ENCODE measurements around the gene POLR1H.

DNA sequence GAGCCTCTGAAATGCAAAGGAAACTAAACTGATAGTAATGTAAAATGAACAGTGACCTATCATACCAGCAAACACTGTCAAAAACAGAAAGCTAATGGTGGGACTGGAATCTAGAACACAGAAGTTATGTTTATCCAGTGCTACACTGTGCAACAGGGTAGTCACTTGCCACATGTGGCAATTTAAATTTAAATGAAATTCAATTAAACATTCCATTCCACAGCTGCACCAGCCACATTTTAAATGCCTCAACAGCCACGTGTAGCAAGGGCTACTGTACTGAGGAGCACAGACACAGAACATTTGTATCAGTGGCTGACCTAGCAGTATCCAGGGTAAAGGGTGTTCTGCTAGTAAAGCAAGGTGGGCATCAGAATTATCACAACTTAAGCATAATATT is 5.6 kb upstream of the POLR1H start:
- TF ChIP-seq, protein P1, sequence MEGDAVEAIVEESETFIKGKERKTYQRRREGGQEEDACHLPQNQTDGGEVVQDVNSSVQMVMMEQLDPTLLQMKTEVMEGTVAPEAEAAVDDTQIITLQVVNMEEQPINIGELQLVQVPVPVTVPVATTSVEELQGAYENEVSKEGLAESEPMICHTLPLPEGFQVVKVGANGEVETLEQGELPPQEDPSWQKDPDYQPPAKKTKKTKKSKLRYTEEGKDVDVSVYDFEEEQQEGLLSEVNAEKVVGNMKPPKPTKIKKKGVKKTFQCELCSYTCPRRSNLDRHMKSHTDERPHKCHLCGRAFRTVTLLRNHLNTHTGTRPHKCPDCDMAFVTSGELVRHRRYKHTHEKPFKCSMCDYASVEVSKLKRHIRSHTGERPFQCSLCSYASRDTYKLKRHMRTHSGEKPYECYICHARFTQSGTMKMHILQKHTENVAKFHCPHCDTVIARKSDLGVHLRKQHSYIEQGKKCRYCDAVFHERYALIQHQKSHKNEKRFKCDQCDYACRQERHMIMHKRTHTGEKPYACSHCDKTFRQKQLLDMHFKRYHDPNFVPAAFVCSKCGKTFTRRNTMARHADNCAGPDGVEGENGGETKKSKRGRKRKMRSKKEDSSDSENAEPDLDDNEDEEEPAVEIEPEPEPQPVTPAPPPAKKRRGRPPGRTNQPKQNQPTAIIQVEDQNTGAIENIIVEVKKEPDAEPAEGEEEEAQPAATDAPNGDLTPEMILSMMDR (IDR thresholded peaks at IDR 0.05), result no peak
- TF ChIP-seq POLR2A (IDR thresholded peaks at IDR 0.05) (no peak), POLR2AphosphoS5 (IDR thresholded peaks at IDR 0.05) (no peak), EP300 (IDR thresholded peaks at IDR 0.05; ENCODE audit: low read depth) (no peak)

All from transverse colon (tissue), 4 donors.